COR-L47 (cell line): ENCODE data around the gene NRAS.
A peak's percentile ranks its signal among the peaks of the same experiment; 100 is the strongest.

Experiments used
- DNase-seq: peaks from one replicate; lab custom pipeline; 2025; lab: John Stamatoyannopoulos, UW

NRAS gene

GRCh38 chr1:114676115-114676514 is 40.5 kb downstream of the NRAS start:
- DNase-seq: no peak

GRCh38 chr1:114671939-114672275 is 44.7 kb downstream of the NRAS start:
- DNase-seq: no peak

- no peak for DNase-seq
These were observed 45.3 kb downstream of the NRAS start for GRCh38 chr1:114671011-114671938.

- peak; percentile 13 for DNase-seq
These were observed 46.2 kb downstream of the NRAS start for GRCh38 chr1:114670083-114671010.

- DNase-seq: no peak
These were observed 46.9 kb downstream of the NRAS start, which contains the start of gene DENND2C for GRCh38 chr1:114669562-114670082. Gene DENND2C (minus strand): TSS chr1:114670049. CDS start chr1:114625984, 44,065 bp downstream.

- DNase-seq: no peak
These were observed 47.6 kb downstream of the NRAS start for GRCh38 chr1:114668784-114669561.

- DNase-seq: no peak
These were observed 48.2 kb downstream of the NRAS start for GRCh38 chr1:114668373-114668772.

- DNase-seq: no peak
These were observed 49.6 kb downstream of the NRAS start for GRCh38 chr1:114666954-114667353.

GRCh38 chr1:114660238-114660637 is 56.3 kb downstream of the NRAS start:
- no peak for DNase-seq
